ENCODE data around the gene SYT12. TPM values are rescaled to one million over a fixed set of nuclear protein-coding genes. Genes with fewer than 3 reads are reported as not detected.
A peak's percentile ranks its signal among the peaks of the same experiment; 100 is the strongest.

SYT12 gene
- total RNA-seq, 2 donors from 2014 or later, result 0.38 TPM; not detected in 1

DNA sequence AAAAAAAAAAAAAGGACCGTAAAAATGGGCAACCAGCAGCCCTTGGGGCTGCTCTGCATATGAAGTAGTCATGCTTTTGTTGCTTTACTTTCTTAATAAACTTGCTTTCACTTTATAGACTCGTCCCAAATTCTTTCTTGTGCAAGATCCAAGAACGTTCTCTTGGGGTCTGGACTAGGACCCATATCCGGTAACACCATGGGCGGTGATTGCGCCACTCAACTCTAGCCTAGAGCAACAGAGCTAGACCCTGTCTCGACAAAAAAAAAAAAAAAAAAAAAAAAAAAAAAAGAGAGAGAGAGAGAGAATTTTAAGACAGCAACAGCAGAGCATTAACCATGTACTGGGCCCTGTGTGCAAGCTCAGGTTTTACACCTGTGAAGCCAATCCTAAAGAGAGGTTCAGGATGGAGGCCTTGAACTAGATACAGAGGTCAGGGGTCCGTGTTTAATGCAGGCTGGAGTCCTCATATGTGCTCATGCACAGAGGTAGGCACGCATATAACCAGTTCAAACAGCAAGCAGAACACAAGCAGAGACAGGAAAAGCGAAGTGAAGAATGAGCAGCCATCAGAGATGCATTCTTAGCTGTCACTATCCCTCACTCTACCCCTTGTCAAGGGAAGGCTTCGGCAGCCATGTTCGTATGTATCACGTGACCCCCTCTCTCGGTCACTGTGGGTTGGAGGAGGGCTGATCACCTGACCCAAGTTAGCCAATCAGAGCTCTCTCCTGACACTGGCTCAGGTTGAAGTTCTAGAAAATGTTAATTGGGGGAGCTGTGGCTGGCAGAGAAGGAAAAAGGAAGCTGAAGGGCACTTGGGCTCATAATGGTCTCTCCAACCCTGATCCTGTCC lies 16.7 kb upstream of the SYT12 start:
- ATAC-seq, result peak in 1 of 2 donors; percentile 43

DNA sequence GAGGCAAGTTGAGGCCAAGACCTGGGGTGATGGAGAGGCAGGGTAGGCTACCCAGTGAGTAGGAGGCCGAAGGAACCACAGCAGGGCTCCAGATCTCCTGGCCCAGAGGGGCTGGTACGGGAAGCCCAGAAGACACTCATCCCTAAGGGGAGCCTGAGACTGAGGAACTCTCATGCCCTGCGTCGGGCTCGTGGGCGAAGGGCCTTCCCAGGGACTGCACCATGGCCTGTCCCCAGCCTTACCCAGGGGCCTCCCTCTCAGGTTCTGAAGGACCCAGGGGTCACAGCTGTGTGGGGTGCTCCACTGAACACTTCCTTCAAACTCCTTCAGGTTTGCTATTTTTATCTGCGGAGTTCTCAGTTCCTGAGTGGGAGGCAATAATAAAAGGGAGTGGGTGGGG lies 15.8 kb upstream of the SYT12 start:
- ATAC-seq (no peak), DNase-seq (ENCODE audit: low spot score) (no peak)
- Mint-ChIP-seq H3K9me3 (no peaks in the 10 kb centered on the region), H3K27ac (no peak overlapping the region), H3K27me3 (peaks cover 0 to 2% of the 10 kb centered on the region in 2 donors), H3K4me3 (no peak overlapping the region), H3K36me3 (no peaks in the 10 kb centered on the region), H3K4me1 (ENCODE audit: low read depth in 2 of 2) (peaks cover 0 to 4% of the 10 kb centered on the region in 2 donors)

More for the DNA sequence above, 16.7 kb upstream of the SYT12 start:
- Mint-ChIP-seq H3K4me3 (no peak overlapping the region), H3K4me1 (ENCODE audit: low read depth in 2 of 2) (peaks cover 0 to 4% of the 10 kb centered on the region in 2 donors), H3K9me3 (no peaks in the 10 kb centered on the region), H3K27me3 (peaks cover 0 to 2% of the 10 kb centered on the region in 2 donors), H3K27ac (no peak overlapping the region), H3K36me3 (no peaks in the 10 kb centered on the region)
- no peak for DNase-seq (ENCODE audit: low spot score)

DNA sequence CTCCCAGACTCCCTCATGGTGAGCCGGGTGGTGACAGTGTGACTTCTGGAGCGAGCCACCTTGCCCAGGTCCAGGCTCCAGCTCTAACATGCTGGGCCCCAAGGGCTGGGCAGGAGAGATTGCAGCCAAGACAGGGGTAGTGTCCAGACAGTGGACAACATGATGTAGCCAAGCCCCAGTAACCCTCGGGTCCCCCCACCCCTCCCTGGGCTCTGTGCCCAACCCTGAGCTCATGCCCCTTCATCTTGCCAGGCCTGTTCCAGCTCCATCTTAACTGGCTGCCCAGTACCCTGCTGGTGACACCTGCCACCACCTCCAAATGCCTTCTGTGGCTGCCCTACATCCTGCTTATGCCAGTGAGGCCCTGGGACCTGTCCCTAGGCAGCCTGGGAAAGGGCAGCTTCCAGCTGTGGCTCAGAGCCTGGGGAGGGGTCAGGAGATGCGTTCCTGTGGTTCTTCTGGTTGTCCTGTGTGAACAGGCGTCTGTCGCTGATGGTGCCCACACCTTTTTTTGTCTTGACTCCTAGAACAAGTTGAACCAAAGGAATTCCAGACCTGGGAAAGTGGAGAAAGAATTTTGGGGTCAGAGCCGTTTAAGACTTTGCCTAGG lies 12.5 kb upstream of the SYT12 start:
- Mint-ChIP-seq H3K4me1 (ENCODE audit: low read depth in 2 of 2) (peaks cover 0 to 4% of the 10 kb centered on the region in 2 donors), H3K9me3 (no peaks in the 10 kb centered on the region), H3K27me3 (peaks cover 0 to 2% of the 10 kb centered on the region in 2 donors), H3K36me3 (no peaks in the 10 kb centered on the region), H3K27ac (no peak overlapping the region), H3K4me3 (no peak overlapping the region)
- DNase-seq (ENCODE audit: low spot score) (no peak), ATAC-seq (peak; percentile 5 to 40)

DNA sequence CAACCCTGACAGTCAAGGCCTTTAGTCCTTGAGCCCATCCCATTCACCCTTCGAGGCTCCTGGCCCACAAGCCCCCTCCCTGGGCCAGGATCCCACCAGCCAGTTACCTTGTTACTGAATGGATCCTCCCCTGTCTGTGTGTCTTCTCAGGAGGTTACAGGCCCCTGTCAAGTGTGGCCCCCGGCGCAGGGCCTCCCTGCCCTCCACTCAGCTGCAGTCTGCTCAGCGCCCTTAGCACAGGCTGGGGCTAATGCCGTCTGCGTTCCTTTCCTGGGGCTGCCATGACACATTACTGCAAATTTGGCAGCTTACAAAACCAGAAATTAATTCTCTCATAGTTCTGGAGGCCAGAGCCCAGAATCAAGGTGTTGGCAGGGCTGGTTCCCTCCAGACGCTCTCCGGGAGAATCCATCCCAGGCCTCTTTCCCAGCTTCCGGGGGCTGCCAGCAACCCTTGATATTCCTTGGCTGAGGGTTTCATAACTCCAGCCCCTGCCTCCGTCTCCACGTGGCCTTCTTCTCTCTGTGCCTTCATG lies 9.4 kb upstream of the SYT12 start:
- Mint-ChIP-seq H3K9me3 (no peaks in the 10 kb centered on the region), H3K4me3 (no peak overlapping the region), H3K27me3 (peaks cover 0 to under 1% of the 10 kb centered on the region in 2 donors), H3K36me3 (no peaks in the 10 kb centered on the region), H3K27ac (no peak overlapping the region), H3K4me1 (ENCODE audit: low read depth in 2 of 2) (no peaks in the 10 kb centered on the region)
- DNase-seq (ENCODE audit: low spot score), result no peak
- no peak for ATAC-seq

DNA sequence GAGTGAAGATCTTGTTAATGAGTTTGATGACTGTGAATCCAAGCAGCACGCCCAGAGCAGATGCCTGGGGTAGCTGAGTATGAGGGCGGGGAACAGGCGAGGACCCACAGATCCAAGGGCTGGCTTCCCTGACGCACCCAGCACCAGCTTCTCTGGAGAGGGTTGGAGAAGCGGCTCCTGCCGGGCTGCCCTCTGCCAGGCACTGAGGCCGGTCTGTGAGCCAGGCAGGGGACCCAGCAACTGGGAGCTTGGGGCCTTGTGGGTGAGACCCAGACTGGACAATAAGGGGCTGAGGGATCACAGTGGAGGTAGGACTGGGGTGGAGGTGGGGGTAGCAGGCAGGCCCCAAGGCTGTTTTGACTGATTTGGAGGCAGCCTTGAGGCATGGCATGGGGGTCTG lies 8.6 kb upstream of the SYT12 start:
- Mint-ChIP-seq H3K27me3 (peaks cover 0 to 5% of the 10 kb centered on the region in 2 donors), H3K27ac (no peak overlapping the region), H3K9me3 (no peaks in the 10 kb centered on the region), H3K36me3 (no peaks in the 10 kb centered on the region), H3K4me3 (no peak overlapping the region), H3K4me1 (ENCODE audit: low read depth in 2 of 2) (peaks cover 0 to 2% of the 10 kb centered on the region in 2 donors)
- no peak for DNase-seq (ENCODE audit: low spot score)
- ATAC-seq, result no peak

DNA sequence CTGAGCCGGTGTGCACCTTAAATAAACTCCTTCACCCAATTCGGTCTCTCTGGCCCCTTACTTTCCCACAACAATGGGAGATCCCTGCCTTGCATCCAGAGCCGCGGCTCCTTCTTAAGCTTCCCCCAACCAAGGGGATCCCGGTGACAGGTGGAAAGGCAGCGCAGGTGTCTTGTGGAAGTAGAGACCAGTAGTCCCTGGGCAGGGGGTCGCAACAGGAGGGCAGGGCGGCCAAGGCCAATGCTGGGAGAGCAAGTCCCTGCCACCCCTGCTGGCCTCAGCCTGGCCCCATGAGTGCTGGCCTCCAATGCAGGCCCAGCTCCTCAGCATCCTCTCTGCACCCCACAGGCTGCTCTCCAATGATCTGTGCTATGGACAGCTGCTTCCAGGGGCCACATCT lies 7.9 kb upstream of the SYT12 start:
- H3K27ac Mint-ChIP-seq, result no peak overlapping the region
- no peak for ATAC-seq
- peaks cover 0 to 7% of the 10 kb centered on the region in 2 donors for H3K27me3 Mint-ChIP-seq
- DNase-seq (ENCODE audit: low spot score), result no peak
- H3K9me3 Mint-ChIP-seq, result no peaks in the 10 kb centered on the region
- H3K4me3 Mint-ChIP-seq, result no peak overlapping the region
- no peaks in the 10 kb centered on the region for H3K36me3 Mint-ChIP-seq
- peaks cover 0 to 2% of the 10 kb centered on the region in 2 donors for H3K4me1 Mint-ChIP-seq (ENCODE audit: low read depth in 2 of 2)

DNA sequence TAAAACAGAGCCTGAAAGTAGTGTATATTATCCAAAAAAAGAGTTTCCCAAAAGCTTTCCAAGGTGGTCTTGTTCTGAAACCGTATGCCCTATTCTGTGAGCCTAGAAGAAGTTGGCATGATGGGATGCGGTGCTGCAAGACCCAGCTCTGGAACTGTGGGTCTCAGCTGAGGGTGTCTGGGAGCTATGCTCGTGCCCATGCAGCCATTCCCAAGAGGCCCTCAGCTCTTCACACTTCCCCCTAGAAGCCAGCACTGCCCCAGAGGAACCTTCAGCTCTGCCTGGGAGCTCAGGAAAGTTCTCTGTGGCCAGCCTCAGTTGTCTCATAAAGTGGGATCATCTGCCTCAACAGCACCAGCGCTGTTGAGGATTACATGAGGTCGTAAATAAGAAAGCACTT lies 6.4 kb upstream of the SYT12 start:
- Mint-ChIP-seq H3K27ac (no peak overlapping the region), H3K36me3 (no peaks in the 10 kb centered on the region), H3K9me3 (no peaks in the 10 kb centered on the region), H3K4me3 (no peak overlapping the region), H3K27me3 (peaks cover 0 to 13% of the 10 kb centered on the region in 2 donors), H3K4me1 (ENCODE audit: low read depth in 2 of 2) (peaks cover 2% of the 10 kb centered on the region in 2 donors)
- no peak for ATAC-seq
- DNase-seq (ENCODE audit: low spot score), result no peak

DNA sequence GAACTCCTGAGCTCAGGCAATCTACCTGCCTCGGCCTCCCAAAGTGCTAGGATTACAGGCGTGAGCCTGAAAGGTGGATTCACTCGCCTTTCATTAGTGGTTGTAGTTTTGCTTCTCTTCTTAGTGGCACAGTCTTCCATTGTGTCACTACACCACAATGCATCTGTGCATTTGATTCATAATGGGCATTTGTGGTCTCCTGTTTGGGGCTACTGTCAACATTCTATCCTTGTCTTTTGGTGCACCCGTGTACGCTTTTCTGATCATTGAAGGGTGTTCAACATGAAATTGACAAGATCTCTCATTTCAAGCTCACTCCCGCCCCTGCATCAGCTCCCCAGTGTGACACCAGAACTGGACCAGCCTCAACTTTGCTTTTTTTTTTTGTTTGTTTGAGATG lies 2.0 kb upstream of the SYT12 start:
- peaks cover 5 to 31% of the 10 kb centered on the region in 2 donors for H3K27me3 Mint-ChIP-seq
- peaks cover 17 to 23% of the 10 kb centered on the region in 2 donors for H3K4me1 Mint-ChIP-seq (ENCODE audit: low read depth in 2 of 2)
- no peak for DNase-seq (ENCODE audit: low spot score)
- H3K4me3 Mint-ChIP-seq, result no peak overlapping the region
- peak in 1 of 2 donors; percentile 62 for ATAC-seq
- no peak overlapping the region for H3K27ac Mint-ChIP-seq
- H3K36me3 Mint-ChIP-seq, result no peaks in the 10 kb centered on the region
- no peaks in the 10 kb centered on the region for H3K9me3 Mint-ChIP-seq

DNA sequence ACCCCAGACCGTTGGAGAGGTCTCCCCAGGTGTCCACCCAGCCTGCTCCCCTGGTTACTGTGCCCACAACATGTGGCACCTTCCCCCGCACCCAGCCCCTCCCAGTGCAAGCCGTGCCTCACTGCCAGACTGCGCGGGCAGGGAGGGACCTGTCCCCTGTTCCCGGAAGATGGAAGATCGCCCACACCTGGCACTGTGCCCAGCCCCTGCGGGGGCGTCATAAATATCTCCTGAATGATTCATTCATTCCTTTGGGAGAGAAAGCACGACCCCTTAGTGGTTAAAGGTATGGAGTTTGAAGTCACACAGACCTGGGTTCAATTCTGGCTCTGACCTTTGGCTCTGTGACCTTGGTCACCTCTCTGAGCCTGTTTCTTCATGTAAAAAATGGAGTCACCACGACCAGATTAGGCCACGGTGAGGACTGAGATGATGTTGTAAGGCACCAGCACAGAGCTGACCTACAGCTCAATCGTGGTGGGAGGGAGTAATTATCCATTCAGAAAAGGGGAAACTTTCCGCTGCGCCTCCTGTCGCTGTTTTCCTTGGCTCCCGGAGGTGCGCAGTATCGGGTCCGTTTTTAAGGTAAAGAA lies 497 bp upstream of the SYT12 start:
- H3K4me3 Mint-ChIP-seq, result peak overlapping the region; percentile 20
- peaks cover 17 to 23% of the 10 kb centered on the region in 2 donors for H3K4me1 Mint-ChIP-seq (ENCODE audit: low read depth in 2 of 2)
- no peak overlapping the region for H3K27ac Mint-ChIP-seq
- DNase-seq (ENCODE audit: low spot score), result no peak
- ATAC-seq, result no peak
- no peaks in the 10 kb centered on the region for H3K36me3 Mint-ChIP-seq
- no peaks in the 10 kb centered on the region for H3K9me3 Mint-ChIP-seq
- peaks cover 5 to 31% of the 10 kb centered on the region in 2 donors for H3K27me3 Mint-ChIP-seq

DNA sequence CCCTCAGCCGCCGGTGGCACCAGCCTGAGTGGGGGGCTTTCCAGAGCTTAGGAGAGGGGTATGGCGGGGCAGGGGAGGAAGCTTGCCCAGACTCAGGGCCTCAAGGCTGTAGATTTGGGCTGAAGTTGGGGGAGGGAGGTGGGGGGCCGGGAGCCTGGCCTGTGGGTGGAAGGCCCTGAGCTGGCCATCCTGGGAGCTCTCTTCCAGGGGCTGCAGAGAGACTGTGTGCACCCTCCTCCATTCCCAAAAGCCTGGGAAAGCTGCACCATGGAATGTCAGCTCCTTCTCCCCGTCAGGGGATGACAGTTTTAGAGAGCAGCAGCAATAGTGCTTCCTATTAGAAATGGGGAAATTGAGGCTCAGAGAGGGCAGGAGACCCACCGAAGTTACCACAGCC lies 1.0 kb downstream of the SYT12 start:
- peak overlapping the region; percentile 71 for H3K4me3 Mint-ChIP-seq
- H3K27ac Mint-ChIP-seq, result no peak overlapping the region
- H3K36me3 Mint-ChIP-seq, result no peaks in the 10 kb centered on the region
- DNase-seq (ENCODE audit: low spot score) (no peak), ATAC-seq (no peak)
- H3K9me3 Mint-ChIP-seq, result no peaks in the 10 kb centered on the region
- H3K4me1 Mint-ChIP-seq (ENCODE audit: low read depth in 2 of 2), result peaks cover 15 to 23% of the 10 kb centered on the region in 2 donors
- H3K27me3 Mint-ChIP-seq, result peaks cover 5 to 26% of the 10 kb centered on the region in 2 donors

DNA sequence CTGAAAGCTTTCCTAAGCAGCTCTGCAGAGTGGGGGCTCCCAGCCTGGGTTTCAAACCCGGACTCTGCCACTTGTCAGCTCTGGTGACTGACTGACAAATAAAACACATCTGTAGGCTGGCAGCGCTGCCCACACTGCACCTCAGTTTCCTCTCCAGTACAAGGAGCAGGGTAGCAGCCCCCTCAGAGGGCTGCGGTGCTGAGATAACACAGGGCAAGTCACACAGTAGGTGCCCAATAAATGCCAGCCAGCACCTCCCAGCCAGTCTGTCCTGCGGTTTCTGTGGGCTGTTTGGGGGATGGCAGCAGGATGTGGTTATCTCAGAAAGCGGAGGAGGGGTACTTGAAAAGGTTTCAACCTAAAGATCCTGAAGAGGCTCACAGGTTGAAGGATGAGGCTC lies 1.5 kb downstream of the SYT12 start:
- ATAC-seq (peak; percentile 37 to 51), DNase-seq (ENCODE audit: low spot score) (no peak)
- no peaks in the 10 kb centered on the region for H3K36me3 Mint-ChIP-seq
- H3K4me1 Mint-ChIP-seq (ENCODE audit: low read depth in 2 of 2), result peaks cover 14 to 23% of the 10 kb centered on the region in 2 donors
- H3K27me3 Mint-ChIP-seq, result peaks cover 5 to 26% of the 10 kb centered on the region in 2 donors
- H3K9me3 Mint-ChIP-seq, result no peaks in the 10 kb centered on the region
- no peak overlapping the region for H3K27ac Mint-ChIP-seq
- H3K4me3 Mint-ChIP-seq, result peak overlapping the region; percentile 38

DNA sequence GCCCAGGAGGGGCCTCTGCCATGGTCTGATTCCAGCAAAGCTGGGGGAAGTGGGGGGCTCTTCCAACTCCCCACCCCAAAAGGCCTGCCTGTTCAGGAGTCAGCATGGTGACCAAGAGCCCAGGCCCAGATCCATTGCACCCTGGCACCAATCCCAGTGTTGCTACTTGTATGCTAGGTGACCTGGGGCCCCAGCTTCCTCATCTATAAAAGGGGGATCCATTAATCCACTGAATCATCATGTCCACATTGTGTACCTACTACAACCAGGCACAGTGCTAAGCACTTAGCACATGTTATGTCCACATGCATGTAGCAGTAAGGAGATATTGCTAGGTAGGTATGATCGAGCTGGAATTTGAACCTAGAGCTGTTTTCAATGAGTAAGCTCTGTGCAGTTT lies 2.0 kb downstream of the SYT12 start:
- H3K27ac Mint-ChIP-seq, result peak overlapping the region in 1 of 2 donors; percentile 31
- H3K36me3 Mint-ChIP-seq, result no peaks in the 10 kb centered on the region
- peaks cover 5 to 24% of the 10 kb centered on the region in 2 donors for H3K27me3 Mint-ChIP-seq
- peak overlapping the region; percentile 38 for H3K4me3 Mint-ChIP-seq
- H3K9me3 Mint-ChIP-seq, result no peaks in the 10 kb centered on the region
- ATAC-seq (no peak), DNase-seq (ENCODE audit: low spot score) (no peak)
- peaks cover 14 to 23% of the 10 kb centered on the region in 2 donors for H3K4me1 Mint-ChIP-seq (ENCODE audit: low read depth in 2 of 2)

DNA sequence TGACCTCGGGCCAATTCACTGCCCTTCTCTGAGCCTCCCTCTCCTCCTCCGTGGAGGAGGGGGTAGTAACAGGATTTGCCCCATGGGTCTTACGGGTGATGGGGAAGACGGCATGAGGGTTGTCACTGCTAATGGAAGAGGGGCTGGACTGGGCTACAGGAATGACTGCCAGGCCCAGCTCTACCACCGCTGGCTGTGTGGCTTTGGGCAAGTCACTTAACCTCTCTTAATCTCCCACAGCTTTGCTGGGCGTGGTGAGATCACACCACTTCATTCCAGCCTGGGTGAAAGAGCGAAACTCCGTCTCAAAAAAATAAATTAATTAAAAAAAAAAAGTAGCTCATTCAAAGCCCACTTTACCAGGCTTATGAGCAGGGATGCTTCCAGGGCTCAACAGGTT lies 2.8 kb downstream of the SYT12 start:
- peaks cover 14 to 23% of the 10 kb centered on the region in 2 donors for H3K4me1 Mint-ChIP-seq (ENCODE audit: low read depth in 2 of 2)
- ATAC-seq (no peak), DNase-seq (ENCODE audit: low spot score) (no peak)
- H3K36me3 Mint-ChIP-seq, result no peaks in the 10 kb centered on the region
- no peaks in the 10 kb centered on the region for H3K9me3 Mint-ChIP-seq
- peak overlapping the region in 1 of 2 donors; percentile 31 for H3K27ac Mint-ChIP-seq
- H3K27me3 Mint-ChIP-seq, result peaks cover 5 to 23% of the 10 kb centered on the region in 2 donors
- no peak overlapping the region for H3K4me3 Mint-ChIP-seq

DNA sequence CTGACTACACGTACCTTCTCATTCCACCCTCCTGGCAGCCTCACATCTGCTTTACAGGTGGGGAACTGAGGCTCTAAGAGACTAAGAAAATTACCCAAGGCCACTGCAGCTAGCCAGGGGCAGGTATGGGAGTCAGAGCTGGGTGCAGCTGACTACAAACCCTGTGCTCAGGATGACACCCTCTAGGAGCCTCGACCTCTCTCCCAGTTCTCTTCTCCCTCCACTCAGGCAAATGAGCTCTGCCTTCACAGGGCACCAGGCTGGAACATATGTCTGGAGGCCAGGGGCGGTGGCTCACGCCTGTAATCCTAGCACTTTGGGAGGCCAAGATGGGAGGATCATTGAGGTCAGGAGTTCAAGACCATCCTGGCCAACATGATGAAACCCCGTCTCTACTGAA lies 4.0 kb downstream of the SYT12 start:
- Mint-ChIP-seq H3K27me3 (peaks cover 12 to 25% of the 10 kb centered on the region in 2 donors), H3K36me3 (no peaks in the 10 kb centered on the region), H3K27ac (no peak overlapping the region), H3K4me3 (no peak overlapping the region), H3K9me3 (no peaks in the 10 kb centered on the region), H3K4me1 (ENCODE audit: low read depth in 2 of 2) (peaks cover 16 to 19% of the 10 kb centered on the region in 2 donors)
- DNase-seq (ENCODE audit: low spot score) (no peak), ATAC-seq (no peak)
